Activated CD4-positive, alpha-beta T cell treated with anti-CD3 and anti-CD28 coated beads, Interleukin-2, amount 50 U/mL, for 4 hours (primary cell): ENCODE results near the gene TXNRD3.

Experiments
- DNase-seq, 2 experiments: peaks; one replicate each; pipeline ENCODE4 v3.0.0-alpha.2; 2020

The TXNRD3 gene

DNA sequence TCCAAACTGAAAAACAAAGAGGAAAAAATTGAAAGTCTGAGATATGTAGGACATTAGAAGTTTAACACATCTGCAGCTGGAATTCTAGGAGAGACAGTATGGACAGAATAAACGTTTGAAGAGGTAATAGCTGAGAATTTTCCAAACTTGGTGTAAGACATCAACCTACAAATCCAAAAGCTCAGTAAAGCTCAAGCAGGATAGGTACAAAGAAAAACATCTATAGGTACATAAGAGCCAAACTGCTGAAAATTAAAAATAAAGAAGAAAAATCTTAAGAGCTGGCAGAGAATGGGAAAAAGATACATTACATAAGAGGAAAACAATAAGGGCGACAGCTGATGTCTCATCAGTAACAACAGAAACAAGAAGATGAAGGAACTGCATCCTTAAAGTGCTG is 73.4 kb downstream of the TXNRD3 start:
- no peak for DNase-seq

DNA sequence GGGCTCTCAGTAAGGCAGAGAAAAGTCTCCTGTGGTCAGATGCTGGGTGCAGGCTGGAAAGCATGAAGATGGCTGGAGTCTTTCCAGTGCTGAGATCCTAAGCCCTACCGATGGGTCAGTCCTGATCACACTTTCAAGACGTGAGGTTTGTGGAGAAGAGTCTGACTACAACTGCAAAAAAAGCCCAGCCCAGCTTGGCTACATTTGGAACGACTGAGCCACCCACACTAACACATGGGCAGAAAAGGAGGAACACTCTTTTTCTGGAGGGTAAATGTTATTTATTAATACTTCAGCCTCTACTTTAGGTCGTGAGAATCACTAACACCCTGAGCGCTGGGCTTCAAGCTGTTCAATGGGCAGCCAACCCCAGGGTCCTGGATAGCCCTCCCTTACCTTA is 74.2 kb downstream of the TXNRD3 start:
- no peak for DNase-seq

DNA sequence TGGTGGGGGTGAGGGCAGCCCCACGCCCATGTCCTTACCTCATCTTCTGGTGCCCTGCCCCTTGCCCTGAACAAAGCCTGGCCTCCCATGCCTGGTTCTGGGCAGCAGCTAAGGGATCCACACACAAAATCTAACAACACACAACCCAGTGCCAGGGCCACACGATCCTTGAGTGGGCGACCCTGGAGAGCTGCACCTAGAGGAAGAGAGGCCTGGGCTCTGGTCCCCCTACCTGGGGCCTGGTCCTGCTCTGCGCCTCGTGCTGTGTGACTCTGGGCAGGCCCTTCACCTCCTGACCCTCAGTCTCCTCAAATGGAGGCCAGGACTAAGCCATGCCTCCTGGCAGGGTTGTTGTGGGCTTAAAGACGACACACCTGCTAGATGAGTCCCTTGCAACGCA is 76.2 kb downstream of the TXNRD3 start:
- DNase-seq: no peak

DNA sequence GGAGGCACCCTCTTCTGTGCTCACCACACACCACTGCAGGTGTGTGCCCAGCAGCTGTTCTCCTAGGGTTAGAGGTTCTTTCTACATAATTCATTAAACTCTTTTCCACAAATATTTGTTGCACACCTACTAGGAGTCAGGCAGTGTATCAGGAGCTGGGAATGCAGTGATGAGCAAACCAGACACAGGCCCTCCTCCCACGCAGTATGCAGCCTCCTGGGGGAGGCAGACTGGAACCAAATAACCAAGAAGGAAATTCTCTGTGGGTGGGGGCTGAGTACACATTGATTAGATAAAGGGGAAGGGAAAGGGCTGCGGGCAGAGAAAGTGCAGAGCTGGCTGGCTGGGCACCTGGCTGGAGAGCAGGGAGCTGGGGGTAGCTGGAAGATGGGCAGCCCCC is 77.7 kb downstream of the TXNRD3 start:
- DNase-seq: no peak

DNA sequence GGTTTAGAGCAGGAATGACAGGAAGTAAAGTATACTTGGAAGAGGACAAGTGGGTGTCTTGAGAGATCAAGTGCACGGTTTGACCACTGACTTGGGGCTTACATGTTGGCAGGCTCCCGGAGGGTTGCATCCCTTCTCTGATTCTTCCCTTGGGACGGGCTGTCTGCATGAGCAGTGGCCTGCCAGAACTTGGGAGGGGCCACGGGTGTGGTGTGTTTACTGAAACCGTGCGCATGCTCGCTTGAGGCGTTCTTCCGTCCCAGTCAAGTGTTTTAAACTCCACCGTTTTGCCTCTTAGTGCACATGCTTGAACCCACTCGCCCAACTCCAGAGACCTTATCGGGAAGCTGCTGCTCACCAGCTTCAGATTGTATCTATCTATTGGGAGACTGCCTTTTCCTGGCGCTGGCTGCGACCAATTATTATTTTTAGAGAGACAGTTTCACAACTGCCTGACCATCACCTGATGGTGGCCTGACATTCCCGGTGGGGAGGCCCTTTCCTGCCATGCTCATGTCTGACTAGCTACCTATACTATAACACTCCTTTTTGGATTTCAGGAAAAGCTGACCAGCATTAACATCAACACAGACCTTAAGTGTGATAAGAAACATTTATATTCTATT is 81.3 kb downstream of the TXNRD3 start:
- no peak for DNase-seq

DNA sequence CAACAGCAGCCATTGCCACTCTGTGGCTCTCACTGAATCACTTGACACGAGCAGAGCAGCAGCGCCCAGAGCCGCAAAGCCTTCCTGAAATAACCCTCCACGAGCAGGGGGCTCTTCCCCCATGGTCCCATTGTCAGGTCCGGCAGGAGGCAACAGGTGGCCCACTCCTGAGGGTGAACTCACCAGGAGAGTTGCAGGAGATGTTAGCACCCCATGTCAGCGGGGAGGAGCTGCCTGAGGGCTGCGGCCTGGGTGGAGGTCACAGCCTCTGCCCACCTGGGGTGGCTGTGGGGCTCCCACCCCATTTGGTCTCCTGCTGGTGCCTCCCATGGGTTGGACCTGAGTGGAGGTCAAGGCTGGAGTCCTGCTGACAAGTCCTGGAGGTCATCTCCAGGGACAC is 83.8 kb downstream of the TXNRD3 start:
- no peak for DNase-seq

DNA sequence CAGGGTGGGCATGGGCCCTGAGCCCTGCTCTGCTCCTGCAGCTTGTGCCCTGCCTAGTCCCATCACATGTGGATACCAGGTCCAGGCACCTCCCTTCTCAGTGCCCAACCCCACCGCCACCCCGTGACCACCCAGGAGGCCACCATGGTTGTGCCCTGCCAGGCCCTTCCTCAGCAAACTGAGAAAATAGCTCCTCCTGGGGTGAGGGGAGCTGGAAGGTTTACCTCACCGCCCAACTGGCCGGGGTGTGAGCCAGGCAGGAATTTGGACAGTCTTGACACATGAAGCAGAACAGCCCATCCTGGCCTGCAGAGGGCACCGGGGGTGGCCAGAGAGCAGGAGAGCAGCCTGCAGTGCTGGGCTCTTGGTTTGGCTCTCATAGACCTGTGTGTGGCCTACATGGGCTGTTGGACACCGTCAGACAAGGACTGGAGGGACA is 84.8 kb downstream of the TXNRD3 start:
- DNase-seq: no peak

DNA sequence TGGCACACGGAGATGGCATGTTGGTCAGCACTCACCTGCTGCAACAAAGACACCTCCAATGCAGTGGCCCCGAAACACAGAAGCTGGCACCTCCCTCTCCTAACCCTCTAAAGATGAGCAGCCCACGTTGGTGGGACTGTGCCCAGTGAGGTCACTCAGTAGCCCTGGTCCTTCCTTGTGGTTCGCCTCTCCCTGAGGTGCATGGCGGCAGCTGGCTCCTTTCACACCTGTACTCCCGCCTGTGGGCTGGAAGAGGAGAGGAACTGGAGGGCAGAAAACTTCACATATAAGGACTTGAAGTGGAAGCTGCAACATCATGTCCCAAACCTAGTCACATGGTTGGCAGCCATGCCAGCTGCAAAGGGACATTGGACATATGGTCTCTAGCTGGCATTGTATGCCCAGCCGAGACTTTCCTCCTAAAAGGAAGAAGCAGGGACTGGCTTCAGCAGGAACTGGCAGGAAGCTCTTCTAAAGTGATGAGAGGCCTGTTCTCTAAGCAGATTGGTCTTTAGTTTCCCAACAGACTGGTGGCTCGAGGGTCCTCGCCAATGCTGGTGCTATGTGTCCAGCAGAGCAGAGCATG is 85.4 kb downstream of the TXNRD3 start:
- no peak for DNase-seq

DNA sequence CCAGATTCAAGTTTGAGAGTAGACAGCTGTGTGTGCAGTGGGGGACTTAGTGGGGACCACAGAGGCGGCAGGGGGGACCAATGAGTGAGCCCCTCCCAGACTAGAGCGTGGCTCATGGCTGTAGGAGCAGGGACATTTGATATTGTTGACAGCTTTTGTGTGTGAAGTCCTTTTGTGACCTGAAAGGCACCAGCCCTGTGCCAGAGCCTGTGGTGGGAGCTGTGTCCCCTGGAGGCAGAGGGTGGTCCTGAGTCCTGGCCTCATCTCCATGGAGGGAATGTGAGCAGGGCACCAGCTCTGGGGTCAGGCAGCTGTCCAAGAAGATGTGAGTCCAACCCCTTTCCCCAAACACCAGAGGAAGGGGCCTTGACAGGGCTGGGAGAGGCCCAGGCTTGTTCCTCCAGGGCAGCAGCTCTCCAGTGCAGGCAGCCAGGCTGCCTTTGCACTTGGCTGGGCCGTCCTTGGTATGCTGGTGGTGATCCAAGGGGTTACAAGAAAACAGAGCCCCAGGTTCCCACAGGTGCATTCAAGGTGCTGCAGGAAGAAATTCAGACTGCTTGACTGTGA is 86.1 kb downstream of the TXNRD3 start:
- DNase-seq: no peak

DNA sequence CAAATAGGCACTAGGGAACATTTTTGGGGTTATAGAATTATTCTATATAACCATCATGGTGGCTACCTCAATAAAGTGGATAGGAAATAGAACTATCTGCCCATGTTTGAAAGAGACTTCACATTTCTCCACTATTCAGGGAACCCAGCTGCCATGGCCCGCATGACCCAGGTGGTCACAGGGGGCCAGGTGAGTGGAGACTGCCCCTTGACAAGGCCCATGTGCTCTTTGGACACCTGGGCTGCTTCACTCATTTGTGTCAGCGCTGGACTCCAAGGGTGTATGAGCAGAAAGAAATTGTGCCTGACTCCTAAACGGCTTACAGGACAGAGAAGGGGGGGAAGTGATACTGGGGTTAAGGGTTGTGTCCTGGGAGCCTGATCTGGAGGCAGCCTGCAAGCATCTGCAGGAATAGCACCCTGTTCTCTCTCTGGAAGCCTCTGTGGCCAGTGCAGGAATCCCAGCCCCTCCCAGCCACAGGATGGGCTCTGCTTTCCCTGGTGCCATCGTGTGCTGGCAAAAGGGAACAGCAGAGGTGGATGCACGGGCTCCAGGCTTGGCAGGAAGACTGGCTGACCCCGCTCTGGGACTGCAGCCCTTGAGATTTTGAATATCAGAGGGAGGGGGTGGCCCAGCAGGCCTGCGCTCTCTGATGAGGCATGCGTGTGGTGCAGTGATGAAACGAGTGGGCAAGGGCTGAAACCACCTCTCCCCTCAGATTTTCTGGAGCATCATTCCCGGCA is 87.1 kb downstream of the TXNRD3 start:
- no peak for DNase-seq

DNA sequence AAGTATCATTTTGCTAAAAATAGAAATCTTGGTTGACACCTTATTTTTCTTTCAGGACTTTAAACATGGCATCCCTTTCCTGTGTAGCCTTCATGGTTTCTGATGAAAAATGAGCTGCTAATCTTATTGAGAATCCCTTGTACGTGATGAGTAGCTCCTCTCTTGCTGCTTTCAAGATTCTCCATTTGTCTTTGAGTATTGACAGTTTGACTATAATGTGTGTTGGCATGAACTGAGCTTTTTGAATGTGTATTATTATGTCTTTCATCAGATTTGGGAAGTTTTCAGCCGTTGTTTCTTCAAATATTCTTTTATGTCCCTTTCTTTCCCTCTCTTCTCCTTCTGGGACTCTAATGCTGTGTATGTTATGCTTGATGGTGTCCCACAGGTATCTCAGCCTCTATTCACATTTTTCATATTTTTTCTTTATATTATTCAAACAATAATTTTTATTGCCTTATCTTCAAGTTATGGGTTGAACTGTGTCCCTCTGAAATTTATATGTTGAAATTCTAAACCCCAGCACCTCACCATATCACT is 92.1 kb downstream of the TXNRD3 start:
- no peak for DNase-seq

DNA sequence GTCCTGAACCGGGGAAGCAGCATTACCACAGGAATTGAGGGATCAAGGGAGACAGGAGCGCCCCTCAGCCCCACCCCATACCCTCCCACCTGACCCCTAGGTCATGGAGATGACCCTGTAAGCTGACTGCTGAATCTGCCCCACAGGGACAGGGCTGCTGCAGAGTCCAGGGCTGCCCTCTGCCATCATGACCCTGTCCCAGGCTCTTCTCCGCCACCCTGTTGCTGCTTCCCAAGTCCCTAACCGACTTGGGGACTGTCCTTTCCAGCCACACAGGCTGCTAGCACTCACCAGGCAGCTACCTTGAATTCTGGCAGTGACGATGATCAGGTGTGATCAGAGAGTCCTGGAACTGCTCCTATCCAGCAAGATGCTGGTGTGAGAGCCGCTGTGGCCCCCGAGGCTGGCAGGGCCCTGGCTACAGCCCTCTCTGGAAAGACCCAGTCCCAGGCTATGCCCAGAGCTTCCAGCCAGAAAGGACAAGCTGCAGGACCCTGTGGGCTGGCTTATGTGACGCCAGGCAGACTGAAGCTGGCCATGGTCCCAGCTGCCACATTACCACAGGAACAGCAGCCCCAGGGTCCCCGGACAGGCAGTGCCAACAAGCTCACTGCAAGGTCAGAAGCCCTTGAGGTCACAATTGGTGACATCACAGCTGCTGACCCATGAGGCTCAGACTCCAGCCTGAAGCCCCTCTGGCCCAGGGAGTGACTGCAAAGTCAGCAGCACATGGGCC is 96.4 kb downstream of the TXNRD3 start, which contains the start of gene C3orf22:
Gene C3orf22, minus strand, starts transcription at position 597 of the 736 bp plus-strand sequence. CDS start 5,542 bp downstream, outside the sequence.
- no peak for DNase-seq

DNA sequence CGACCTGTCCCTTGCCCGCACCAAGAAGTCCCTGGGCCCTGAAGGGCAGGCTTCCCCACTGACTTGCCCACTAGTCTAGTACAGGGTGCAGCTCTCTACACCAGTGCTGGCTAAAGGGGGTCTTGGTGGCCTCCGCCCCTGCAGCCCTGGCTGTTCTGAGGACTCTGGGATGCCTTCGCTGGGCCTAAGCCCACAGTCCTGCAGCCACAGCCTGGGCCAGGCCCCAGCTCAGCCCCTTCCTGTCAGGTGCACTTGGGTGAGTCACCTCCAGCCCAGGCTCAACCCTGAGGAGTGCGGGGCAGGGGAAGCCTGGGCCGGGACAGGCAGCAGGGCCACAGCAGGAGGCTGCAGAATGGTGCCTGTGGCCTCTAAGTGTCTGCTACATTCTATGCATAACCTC is 97.2 kb downstream of the TXNRD3 start:
- no peak for DNase-seq

DNA sequence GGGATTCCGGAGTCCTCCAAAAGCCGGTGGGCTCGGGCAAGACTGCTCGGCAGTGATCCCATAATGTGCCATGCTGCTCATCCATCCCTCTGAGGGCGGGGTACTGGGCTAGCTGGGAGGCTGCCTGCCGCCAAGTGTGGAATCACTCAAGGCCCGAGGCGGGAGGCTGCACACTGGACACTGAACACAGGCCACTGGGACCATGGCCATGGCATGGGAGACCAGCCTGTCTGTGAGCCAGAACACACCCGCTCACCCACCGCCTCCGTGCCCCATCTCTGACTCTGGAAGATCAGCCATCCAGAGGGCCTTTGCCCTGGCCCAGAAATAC is 97.5 kb downstream of the TXNRD3 start:
- no peak for DNase-seq
